Measurements from ENCODE around the gene CRABP2.

DNA sequence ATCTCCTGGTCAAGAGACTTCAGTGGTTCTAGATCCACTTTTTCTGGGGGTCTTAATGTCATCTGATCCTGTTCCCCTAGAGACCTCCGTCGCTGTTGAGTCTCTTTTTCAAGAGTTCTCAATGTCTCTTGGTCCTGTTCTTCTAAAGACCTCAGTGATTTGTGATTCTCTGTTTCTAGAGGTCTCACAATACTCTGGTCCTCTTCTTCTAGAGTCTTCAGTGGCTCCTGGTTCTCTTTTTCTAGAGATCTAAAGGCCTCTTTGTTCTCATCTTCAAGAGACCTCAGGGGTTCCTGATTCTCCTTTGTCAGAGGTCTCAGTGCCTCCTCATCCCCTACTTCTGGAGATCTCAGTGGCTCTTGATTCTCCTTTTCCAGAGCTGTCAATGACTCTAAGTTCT is 33.6 kb downstream of the CRABP2 start:
- no peak for TF ChIP-seq NFIC (IDR thresholded peaks at IDR 0.05; ENCODE audit: borderline replicate concordance)
- TF ChIP-seq, protein P1, sequence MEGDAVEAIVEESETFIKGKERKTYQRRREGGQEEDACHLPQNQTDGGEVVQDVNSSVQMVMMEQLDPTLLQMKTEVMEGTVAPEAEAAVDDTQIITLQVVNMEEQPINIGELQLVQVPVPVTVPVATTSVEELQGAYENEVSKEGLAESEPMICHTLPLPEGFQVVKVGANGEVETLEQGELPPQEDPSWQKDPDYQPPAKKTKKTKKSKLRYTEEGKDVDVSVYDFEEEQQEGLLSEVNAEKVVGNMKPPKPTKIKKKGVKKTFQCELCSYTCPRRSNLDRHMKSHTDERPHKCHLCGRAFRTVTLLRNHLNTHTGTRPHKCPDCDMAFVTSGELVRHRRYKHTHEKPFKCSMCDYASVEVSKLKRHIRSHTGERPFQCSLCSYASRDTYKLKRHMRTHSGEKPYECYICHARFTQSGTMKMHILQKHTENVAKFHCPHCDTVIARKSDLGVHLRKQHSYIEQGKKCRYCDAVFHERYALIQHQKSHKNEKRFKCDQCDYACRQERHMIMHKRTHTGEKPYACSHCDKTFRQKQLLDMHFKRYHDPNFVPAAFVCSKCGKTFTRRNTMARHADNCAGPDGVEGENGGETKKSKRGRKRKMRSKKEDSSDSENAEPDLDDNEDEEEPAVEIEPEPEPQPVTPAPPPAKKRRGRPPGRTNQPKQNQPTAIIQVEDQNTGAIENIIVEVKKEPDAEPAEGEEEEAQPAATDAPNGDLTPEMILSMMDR (IDR thresholded peaks at IDR 0.05): no peak

Data from SK-N-SH (cell line).